ENCODE data around the gene RPH3AL.
"Not testable (repeated sequence)": the region's sequence is repeated elsewhere in the genome, so short reads cannot be mapped to it uniquely, and the experiment has no call there.

RPH3AL gene

DNA sequence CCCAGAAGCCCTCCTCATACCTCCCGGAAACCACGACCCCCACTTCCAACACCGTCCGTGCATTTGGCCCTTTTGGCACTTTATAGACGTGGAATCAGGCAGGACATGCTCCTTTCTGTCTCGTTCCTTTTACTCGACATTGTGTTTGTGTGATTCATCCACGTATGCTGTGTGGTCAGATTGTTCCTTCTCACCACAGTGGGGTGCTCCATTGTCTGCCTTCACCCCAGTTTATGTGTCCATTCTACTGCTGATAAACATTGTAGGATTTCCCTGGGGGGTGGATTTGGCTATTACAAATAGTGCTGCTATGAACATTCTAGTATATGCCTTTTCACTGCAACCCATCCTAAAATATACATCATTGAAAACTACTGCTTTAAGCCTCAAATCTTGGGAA is 28.9 kb upstream of the RPH3AL start:
- H3K27ac ChIP-seq, result no peak overlapping the region
- no peak for DNase-seq (ENCODE audit: low read depth, low spot score)

DNA sequence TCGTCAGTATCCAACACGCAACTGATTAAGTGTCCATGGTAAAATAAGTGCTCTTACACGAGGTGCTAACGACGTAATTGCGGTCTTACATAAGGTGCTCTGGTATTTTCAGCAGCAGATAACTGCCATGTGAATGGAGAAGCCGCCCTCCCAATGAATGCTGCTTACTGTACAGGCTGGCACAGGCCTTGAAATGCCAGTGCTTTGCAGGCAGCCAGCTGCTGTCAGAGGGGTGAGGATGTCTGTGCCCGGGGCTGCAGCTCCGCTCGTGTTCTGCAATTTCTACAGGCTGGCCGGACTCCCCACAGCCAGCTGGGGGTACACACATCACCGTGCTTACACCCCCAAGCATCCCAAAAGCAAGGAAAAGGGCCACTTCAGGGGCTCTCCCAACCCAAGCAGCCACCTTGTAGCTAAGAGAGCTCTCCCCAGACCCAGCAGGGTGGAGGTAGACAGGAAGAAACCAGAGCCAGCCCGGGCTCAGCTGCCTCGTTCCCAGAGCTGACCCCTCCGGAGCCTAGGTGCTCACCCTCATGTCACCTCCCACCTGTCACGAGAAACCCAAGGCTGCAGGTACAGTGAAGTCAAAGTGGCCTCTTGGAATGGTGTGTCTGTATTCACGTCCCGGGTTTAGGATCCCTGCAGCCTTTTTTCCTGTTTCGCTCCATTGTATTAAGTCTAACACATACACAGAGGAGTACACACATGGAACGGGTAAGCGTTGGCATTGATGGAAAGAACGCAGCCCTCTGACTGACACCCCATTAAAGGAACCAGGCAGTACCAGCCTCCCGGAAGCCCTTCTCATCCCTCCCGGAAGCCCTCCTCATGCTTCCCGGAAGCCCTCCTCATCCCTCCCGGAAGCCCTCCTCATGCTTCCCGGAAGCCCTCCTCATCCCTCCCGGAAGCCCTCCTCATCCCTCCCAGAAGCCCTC is 27.2 kb upstream of the RPH3AL start:
- no peak overlapping the region for H3K27ac ChIP-seq
- peak; percentile 73 for DNase-seq (ENCODE audit: low read depth, low spot score)

DNA sequence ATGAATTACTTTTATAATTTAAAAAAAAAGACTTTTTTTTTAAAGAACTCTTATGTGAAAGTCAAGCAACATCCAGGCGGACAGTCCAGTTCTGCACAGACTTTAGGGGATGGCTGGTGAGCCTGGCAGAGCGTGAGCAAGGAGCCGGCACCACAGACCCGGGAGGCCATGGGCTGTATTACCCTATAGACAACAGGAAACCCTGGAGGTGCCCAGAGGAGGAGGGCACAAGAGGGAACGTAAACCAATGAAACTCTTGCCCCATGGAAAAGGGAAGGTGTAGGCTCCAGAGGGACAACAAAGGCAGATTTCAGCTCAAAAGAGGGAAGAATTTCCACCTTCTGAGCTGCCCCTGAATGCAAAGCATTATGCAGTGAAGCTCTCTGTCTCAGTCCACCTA is 25.5 kb upstream of the RPH3AL start:
- no peak for DNase-seq (ENCODE audit: low read depth, low spot score)
- H3K27ac ChIP-seq, result no peak overlapping the region

DNA sequence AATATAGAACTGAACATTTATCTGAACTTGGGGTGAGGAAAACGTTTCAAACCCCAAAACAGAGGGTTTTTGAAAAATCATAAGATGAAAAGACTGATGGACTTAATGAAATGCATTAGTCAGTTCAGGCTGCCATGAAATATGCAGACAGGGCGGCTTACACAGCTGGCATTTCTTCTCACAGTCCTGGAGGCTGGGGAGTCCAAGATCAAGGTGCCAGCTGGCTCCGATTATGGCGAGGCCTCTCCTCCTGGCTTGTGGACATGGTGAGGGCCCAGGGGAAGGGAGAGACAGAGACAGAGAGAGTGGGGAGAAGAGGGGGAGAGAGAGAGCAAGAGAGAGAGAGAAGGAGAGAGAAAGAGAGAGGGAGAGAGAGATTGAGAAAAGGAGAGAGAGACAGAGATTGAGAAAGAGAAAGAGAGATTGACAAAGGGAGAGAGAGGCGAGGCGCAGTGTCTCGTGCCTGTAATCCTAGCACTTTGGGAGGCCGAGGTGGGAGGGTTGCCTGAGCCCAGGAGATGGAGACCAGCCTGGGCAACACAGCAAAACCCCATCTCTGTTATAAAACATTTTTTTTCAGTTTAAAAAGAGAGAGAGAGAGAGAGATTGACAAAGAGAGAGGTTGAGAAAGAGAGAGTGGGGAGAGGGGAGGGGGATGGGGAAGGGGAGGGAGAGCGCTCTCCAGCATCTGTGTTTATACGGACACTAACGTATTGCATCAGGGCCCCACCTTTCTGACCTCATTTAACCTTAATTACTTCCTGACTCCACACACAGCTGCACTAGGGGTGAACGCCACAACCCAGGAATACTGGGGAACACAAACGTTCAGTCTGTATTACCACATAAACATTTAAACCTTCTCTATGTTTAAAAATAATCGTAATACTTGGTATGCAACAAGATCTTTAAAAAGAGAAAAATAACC is 24.6 kb upstream of the RPH3AL start:
- no peak for DNase-seq (ENCODE audit: low read depth, low spot score)
- no peak overlapping the region for H3K27ac ChIP-seq

DNA sequence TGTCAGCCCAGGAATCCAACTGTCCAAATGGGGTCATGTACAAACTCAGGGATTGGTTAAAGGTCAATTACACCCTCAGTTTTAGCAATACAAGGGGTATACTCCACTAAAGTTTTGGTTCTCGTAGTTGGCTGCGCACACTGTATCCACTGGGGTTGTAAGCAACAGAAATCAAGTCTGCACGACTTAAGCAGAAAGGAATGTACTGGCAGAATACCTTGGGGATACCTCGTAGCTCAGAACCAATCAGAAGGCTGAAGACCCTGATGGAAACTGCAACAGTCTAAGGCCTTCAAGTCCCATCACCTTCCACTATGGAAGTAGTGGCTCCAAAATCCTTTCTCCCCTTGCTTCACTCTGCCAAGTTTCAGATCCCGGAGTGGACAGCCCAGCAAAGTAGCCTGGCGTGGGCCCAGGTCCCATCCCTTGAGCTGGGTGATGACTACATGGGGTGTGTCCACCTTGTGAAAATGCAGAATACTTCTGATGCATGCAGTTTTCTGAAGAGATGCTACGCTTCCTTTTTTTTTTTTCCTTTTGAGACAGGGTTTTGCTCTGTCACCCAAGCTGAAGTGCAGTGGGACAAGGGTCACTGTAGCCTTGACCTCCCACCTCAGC is 21.1 kb upstream of the RPH3AL start:
- DNase-seq (ENCODE audit: low read depth, low spot score), result peak; percentile 20
- H3K27ac ChIP-seq, result no peak overlapping the region

DNA sequence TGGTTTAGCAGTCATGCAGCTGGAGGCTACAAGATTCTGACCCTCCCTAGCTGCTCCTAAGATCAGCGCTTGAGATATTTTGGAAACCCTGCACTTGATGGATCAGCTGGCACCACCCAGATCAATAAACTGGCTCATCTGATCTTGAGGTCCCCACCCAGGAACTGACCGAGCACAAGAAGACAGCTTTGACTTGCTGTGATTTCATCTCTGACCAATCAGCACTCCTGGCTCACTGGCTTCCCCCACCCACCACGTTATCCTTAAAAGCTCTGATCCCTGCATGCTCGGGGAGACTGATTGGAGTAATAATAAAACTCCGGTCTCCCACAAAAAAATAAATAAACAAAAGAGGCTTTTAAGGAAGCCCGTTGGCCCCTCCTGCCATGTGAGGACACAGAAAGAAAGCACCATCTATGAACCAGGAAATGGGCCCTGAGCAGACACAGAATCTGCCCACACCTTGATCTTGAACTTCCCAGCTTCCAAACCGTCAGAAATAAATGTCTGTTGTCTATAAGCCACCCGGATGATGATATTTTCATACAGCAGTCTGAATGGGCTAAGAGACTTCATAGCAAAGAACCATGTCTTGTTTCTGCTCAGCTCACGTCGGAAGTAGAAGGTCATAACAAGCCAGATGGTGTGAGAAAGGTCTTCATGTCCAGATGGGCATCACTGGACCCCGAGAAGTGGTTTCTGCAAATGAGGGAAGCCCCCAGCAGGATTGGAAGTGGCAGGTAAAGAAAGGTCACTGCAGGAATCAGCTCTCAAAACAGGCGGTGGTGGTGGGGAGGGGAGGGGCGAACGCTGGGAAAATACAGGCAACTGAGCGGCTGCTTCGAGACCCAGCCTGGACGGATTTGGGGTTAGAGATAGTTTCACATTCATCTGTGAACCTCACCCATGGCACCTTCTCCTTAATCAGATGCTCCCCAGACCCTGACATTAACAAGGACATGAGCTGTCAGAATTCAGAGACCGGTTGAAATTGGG is 19.8 kb upstream of the RPH3AL start:
- no peak for DNase-seq (ENCODE audit: low read depth, low spot score)
- no peak overlapping the region for H3K27ac ChIP-seq

DNA sequence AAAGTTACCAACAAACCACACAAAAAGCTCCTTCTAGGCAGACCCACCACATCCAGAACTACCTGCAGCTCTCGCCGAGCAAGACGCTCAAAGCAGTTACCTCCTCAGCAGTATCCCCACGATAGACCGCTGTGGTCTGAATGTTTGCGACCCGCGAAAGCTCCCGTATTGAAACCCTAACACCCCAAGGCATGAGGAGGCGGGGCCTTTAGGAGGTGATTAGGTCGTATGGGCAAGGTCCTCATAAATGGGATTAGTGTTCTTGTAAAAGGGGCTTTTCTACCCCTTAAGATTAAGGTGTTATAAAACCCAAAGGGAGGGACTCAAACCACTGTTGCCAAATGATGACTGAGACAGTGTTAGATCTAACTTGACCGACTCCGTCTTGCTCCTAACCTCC is 19.0 kb upstream of the RPH3AL start:
- no peak for DNase-seq (ENCODE audit: low read depth, low spot score)
- H3K27ac ChIP-seq, result no peak overlapping the region

DNA sequence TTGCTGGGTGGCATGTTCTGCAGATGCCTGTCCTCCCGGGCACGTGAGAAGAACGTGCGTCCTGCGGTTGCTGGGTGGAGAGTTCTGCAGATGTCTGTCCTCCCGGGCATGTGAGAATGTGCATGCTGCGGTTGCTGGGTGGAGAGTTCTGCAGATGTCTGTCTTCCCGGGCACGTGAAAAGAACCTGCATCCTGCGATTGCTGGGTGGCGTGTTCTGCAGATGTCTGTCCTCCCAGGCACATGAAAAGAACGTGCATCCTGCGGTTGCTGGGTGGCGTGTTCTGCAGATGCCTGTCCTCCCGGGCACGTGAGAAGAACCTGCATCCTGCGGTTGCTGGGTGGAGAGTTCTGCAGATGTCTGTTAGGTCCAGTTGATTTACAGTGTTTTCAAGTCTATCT is 15.0 kb upstream of the RPH3AL start:
- not testable (repeated sequence) for DNase-seq (ENCODE audit: low read depth, low spot score); H3K27ac ChIP-seq

DNA sequence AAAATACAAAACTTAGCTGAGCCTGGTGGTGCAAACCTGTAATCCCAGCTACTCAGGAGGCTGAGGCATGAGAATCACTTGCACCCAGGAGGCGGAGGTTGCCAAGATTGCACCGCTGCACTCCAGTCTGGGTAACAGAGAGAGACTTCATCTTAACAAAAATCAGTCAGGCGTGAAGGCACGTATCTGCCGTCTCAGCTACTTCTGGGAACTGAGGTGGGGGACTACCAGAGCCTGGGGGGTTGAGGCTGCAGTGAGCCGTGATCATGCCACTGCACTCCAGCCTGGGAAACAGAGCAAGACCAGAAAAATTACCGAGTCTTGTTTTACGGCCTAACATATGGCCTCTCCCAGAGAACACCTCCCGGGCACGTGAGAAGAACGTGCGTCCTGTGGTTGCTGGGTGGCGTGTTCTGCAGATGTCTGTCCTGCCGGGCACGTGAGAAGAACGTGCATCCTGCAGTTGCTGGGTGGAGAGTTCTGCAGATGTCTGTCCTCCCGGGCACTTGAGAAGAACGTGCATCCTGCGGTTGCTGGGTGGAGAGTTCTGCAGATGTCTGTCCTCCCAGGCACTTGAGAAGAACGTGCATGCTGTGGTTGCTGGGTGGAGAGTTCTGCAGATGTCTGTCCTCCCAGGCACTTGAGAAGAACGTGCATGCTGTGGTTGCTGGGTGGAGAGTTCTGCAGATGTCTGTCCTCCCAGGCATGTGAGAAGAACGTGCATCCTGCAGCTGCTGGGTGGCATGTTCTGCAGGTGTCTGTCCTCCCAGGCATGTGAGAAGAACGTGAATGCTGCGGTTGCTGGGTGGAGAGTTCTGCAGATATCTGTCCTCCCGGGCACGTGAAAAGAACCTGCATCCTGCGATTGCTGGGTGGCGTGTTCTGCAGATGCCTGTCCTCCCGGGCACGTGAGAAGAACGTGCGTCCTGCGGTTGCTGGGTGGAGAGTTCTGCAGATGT is 14.3 kb upstream of the RPH3AL start:
- not testable (repeated sequence) for DNase-seq (ENCODE audit: low read depth, low spot score); H3K27ac ChIP-seq

DNA sequence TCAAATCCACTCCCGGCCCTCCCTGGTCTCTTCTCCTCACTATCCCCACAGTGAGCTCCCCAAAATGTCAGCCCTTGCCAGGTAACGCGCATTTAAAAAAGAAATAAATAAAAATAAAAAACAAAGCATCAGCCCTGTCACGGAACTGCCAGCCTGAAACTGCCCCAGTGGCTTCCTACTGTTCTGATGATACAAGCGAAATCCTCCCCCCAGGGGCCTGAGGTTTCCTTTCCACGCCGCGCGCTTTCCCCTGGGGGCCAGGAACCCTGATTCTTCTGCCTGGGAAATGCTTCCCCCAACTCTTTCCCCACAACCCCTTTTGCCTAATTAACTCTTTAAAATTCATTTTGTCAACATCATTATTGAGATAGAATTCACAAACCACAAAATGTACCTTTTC is 12.2 kb upstream of the RPH3AL start:
- no peak for DNase-seq (ENCODE audit: low read depth, low spot score)

DNA sequence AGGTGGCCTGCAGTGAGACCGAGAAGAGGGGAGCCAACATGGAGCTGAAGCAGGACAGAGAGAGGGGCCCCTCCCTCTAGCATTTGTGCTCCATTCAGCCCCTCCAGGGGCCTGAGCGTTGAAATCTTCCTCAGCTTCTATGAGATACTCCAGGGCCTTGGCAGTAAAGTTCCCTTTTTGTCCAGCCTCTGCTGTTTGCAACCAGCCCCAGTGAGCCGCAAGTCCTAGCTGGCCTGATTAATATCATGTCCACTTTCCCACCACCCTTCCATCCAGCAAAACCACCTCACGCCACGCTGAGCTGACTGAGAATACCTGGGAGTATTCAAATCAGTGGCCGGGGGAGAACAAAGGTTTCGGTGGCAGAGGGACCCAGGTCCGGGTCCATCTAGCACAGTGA is 11.7 kb upstream of the RPH3AL start:
- H3K27ac ChIP-seq, result no peak overlapping the region
- no peak for DNase-seq (ENCODE audit: low read depth, low spot score)

More for the DNA sequence above, 12.2 kb upstream of the RPH3AL start:
- H3K27ac ChIP-seq, result no peak overlapping the region

DNA sequence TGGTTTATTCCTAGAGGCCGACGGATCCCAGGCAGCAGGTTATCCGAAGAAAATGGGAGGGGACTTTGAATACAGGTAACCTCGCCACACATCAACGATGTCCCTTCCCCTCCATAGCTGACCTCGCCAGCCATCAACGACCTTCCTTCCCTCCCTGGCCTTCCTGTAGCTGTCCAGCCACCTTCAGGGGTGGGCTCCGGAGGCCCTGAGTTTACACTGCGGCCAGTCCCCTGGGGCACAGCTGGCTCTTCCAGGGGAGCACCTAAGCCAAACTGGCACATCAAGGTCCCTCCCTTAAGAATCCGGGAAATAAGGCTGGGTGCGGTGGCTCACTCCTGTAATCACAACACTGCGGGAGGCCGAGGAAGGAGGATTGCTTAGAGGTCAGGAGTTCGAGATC is 10.1 kb upstream of the RPH3AL start:
- no peak for DNase-seq (ENCODE audit: low read depth, low spot score)
- no peak overlapping the region for H3K27ac ChIP-seq

DNA sequence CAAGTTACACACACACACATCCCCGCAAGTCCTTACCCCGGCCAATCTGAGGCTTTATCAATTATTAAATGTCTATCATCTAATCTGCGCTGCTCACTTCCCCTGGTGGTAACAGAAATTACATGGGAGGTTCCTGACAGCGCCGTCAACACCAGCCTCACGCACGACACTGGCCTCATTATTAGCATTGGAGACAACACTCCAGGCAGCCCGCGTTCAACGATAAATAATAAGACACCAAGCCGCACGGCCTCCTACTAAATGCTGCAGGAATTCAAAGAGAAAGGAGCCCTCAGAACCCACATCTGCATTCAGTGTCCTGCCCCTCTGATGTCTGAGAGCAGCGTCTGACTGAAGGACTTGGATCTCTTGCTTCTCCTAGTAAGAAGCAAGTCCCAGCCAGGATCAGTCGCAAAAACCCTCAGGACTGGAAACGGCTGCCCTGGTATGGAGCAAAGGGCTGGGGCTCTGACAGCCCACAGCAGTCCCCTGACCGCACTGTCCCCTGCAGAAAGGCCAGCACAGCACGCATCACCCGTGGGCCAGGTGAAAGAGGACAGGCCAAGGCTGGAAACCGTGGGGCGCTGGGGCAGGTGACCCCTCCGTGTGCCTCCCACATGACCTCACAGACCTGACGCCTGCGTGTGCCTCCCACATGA is 7.6 kb upstream of the RPH3AL start:
- DNase-seq (ENCODE audit: low read depth, low spot score), result no peak
- H3K27ac ChIP-seq, result no peak overlapping the region

DNA sequence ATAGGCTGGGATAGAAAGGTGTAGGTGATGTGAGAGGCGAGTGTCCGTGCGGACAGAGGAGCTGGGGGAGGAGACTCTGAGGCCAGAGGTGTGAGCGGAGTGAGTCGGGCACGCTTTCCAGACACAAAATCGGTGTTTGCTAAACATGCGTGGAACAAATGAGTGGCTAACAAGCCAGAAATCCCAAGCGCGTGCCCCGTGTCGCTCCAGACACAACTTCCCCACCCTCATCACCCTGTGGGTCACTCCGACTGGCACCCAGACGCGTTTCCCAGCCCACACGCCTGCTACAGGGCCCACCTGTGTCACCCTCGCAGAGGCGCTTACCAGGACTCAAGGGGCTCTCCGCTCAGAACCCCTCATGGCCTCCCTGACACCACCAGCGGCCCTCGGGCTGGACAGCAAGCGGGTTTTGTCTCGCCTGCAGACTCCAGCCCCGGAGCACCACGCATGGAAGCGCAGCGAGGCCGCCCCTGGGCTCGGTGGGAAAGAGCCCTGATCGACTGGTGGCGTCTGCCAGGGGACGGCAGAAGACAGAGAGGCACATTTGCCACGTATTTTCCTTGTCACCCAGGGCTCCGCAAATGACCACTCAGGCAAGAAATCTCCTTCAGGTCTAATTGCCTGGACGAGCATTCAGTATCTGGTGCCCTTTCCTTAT is 6.0 kb upstream of the RPH3AL start:
- H3K27ac ChIP-seq, result no peak overlapping the region
- DNase-seq (ENCODE audit: low read depth, low spot score), result no peak

DNA sequence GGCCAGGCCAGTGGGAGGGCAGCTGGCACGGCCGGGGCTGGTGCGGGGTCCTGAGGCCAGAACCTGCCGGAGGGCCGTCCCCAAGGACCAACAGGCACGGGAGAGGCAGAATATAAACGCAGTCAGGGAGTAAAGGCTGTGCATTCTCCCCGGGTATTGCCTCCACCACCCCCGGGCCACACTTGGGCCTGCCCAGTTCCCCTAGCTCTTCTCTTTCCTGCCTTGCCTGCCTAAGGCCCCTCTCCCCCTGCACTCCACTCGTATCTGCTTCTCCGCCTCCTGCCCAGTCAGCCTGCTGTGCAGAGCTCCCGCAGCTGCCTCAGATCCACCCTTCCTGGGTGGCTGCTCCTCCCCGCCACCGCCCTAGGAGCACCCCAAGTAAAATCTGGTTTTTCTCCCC is 5.0 kb upstream of the RPH3AL start:
- no peak overlapping the region for H3K27ac ChIP-seq
- DNase-seq (ENCODE audit: low read depth, low spot score), result no peak

DNA sequence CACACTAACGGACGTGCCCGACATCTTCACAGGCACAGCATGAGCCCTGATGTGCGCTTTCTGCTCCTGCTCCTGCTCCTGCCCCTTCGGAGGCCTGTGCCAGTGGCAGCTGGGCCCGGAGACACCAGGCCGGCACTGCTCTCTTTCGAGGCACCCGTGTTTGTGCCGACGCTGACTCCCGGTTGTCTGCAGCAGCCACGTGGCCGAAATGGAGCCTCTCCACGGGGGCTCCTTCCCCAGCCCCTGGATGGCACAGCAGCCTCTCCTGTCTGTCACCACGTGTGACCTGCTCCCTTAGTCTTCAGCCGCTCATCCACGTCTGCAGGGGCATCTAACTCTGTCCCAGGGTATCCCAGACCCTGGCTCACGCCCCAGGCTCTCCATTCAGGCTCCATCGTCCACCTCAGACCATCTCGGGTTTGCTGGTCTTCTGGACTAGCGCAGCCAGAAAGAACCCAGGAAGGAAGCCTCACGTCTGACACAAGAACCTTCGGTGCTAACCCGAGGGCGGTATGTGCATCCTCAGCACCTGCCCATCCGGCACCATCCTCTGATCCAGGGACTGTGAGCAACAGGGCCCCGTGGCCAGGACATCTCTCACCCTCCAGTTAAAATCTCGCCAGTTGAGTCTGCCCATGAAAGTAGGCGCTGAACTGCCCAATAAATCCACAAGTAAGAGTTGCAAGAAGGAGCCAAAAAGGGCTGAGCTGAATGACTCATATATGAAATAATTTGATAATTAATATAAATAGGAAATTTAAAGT is 4.2 kb upstream of the RPH3AL start:
- DNase-seq (ENCODE audit: low read depth, low spot score), result no peak
- H3K27ac ChIP-seq, result no peak overlapping the region
